MCF 10A (cell line): ENCODE measurements around the gene RGS16. TPM values are rescaled to one million over a fixed set of nuclear protein-coding genes. Genes with fewer than 3 reads are reported as not detected.

Experiments used
- BruUV-seq: library from RNA; stranded (reverse); fragments of 400-500 nt; replicated peaks from 2 replicates; lab custom pipeline; 2021; lab: Mats Ljungman, UMichigan
- CTCF ChIA-PET: fragments of 300-600 bp; sonication (Branson Sonifier 250); formaldehyde crosslinking; extraction: SDS; loops from one replicate; lab custom pipeline; 2021; ENCODE audit warnings: antibody characterized with exemption, inconsistent platforms; lab: Yijun Ruan, JAX
- POLR2A ChIA-PET: fragments of 300-600, 350-650 bp; sonication (Branson Sonifier 250); formaldehyde crosslinking; extraction: SDS; loops from one replicate; lab custom pipeline; 2020; ENCODE audit warnings: antibody characterized with exemption, inconsistent platforms; lab: Yijun Ruan, JAX
- DNase-seq: peaks from one replicate; pipeline ENCODE4 v3.0.0-alpha.2; 2018; ENCODE audit not compliant: unreplicated experiment
- H3K27ac Mint-ChIP-seq: one replicate; pipeline ENCODE4 v1.8.0; 2022; ENCODE audit warnings: mild to moderate bottlenecking, low read depth, mixed read lengths; ENCODE audit not compliant: unreplicated experiment
- H3K27me3 Mint-ChIP-seq: one replicate; pipeline ENCODE4 v1.8.0; 2022; ENCODE audit warnings: mixed read lengths; ENCODE audit not compliant: insufficient read depth, unreplicated experiment
- H3K36me3 Mint-ChIP-seq: one replicate; pipeline ENCODE4 v1.8.0; 2022; ENCODE audit warnings: mild to moderate bottlenecking, moderate library complexity, mixed read lengths; ENCODE audit not compliant: insufficient read depth, unreplicated experiment
- H3K4me1 Mint-ChIP-seq: one replicate; pipeline ENCODE4 v1.8.0; 2022; ENCODE audit warnings: mixed read lengths; ENCODE audit not compliant: insufficient read depth, unreplicated experiment
- H3K4me3 Mint-ChIP-seq: one replicate; pipeline ENCODE4 v1.8.0; 2022; ENCODE audit warnings: mild to moderate bottlenecking, moderate library complexity, mixed read lengths; ENCODE audit not compliant: unreplicated experiment
- H3K9me3 Mint-ChIP-seq: one replicate; pipeline ENCODE4 v1.8.0; 2022; ENCODE audit warnings: mixed read lengths; ENCODE audit not compliant: unreplicated experiment
- intact Hi-C: fragments of 100-400 bp; cut with micrococcal nuclease; formaldehyde crosslinking; loops from 2 replicates; pipeline ENCODE4 v1.14.1; 2022
- total RNA-seq: library from RNA; stranded (reverse); gene quantifications from 2 replicates; pipeline ENCODE4 v1.2.3, GENCODE V29; 2022
- TF ChIP-seq, protein P1 (sequence below): fragments of 200-600 bp; IDR thresholded peaks from one replicate; pipeline ENCODE4 v1.8.0; 2022; ENCODE audit warnings: antibody characterized with exemption, mild to moderate bottlenecking; ENCODE audit not compliant: unreplicated experiment

The RGS16 gene
- total RNA-seq, 1 experiment from 2014 or later, result 13.7 TPM

DNA sequence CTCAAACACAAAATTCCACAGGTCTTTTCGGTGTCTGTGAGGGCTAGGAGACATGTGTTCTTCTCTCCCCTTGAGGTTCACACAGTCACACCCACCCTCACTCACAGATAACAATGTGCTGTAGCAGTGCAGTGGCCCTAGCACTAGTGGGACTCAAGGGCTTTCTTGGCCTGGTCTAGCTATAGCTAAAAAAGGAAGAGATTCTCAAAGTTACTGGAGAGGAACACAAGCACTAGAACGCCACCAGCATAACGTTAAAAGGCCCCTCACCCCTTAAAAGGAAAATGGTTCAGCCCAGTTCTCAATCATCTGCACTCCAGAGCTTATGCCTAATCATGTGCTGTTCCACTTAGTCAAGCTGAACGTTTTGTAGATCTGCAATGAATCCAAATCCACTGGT lies 40.7 kb upstream of the RGS16 start:
- intact Hi-C loops, result no loop called here
- no peak overlapping the region for H3K4me3 Mint-ChIP-seq
- TF ChIP-seq, protein P1, sequence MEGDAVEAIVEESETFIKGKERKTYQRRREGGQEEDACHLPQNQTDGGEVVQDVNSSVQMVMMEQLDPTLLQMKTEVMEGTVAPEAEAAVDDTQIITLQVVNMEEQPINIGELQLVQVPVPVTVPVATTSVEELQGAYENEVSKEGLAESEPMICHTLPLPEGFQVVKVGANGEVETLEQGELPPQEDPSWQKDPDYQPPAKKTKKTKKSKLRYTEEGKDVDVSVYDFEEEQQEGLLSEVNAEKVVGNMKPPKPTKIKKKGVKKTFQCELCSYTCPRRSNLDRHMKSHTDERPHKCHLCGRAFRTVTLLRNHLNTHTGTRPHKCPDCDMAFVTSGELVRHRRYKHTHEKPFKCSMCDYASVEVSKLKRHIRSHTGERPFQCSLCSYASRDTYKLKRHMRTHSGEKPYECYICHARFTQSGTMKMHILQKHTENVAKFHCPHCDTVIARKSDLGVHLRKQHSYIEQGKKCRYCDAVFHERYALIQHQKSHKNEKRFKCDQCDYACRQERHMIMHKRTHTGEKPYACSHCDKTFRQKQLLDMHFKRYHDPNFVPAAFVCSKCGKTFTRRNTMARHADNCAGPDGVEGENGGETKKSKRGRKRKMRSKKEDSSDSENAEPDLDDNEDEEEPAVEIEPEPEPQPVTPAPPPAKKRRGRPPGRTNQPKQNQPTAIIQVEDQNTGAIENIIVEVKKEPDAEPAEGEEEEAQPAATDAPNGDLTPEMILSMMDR, result no peak
- no peak for DNase-seq
- H3K4me1 Mint-ChIP-seq, result peaks cover 8% of the 10 kb centered on the region
- H3K36me3 Mint-ChIP-seq, result no peaks in the 10 kb centered on the region
- H3K27ac Mint-ChIP-seq, result peak overlapping the region; percentile 95
- POLR2A ChIA-PET, result interaction anchor here (0.6 to 2.1 kb wide), 4 partner anchors 18 to 513 kb away, joined by 3 to 7 read pairs (median 4); no protein-coding TSS in a partner anchor
- H3K27me3 Mint-ChIP-seq, result no peaks in the 10 kb centered on the region
- BruUV-seq, result no TSS peak
- H3K9me3 Mint-ChIP-seq, result no peaks in the 10 kb centered on the region
- CTCF ChIA-PET, result interaction anchor here (0.6 to 2.9 kb wide), 7 partner anchors 18 to 1115 kb away, joined by 3 to 10 read pairs (median 3); no protein-coding TSS in a partner anchor

DNA sequence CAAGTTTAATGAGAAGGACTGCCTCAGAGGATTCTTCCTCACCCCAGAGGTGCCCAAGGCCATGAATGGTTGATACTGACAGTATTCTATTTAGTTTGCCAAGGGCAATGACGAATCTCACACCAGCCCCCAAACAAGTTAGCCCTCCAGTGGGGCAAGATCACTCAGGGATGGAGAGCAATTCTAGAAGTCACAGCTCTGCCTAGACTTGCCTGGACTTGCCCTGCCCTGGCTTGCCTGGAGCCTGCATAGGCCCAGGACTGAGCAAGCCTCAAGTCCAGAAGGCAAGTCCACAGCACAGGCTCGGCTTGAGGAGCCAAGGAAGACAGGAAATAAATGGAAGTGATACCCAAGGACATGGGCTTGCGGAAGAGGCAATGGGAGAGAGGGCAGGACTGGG lies 39.5 kb upstream of the RGS16 start:
- POLR2A ChIA-PET, result interaction anchor here (0.7 to 2.1 kb wide), 11 partner anchors 10 to 148 kb away, joined by 3 to 10 read pairs (median 6); partner anchors contain the start of gene RGS16
- Mint-ChIP-seq H3K4me1 (peaks cover 8% of the 10 kb centered on the region), H3K27ac (peak overlapping the region; percentile 95), H3K27me3 (no peaks in the 10 kb centered on the region), H3K4me3 (no peak overlapping the region), H3K36me3 (no peaks in the 10 kb centered on the region), H3K9me3 (no peaks in the 10 kb centered on the region)
- peak; percentile 81 for DNase-seq
- intact Hi-C loops, result no loop called here
- CTCF ChIA-PET, result interaction anchor here (0.9 to 2.9 kb wide), 9 partner anchors 13 to 558 kb away, joined by 3 to 10 read pairs (median 4); no protein-coding TSS in a partner anchor
- TSS peak; percentile 31 for BruUV-seq
- TF ChIP-seq, protein P1, result no peak

DNA sequence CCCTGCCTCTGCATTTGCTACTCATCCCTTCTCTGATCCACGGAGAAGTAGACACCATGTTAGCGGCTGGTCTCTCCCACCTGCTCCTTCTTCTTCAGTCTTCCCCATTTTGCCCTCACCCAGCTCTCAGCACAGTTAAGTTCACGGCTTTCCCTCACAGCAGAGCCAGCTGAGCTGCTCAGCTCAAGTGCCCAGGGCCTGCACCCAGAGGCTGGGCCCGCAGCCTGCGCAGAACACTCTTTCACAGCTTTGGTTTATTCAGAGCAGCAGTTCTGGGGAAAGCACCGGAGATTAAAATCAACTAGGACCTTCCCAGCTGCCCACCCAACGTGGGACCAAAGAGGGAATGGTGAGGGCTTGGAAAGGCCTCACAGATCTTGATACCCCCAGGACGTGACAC lies 38.3 kb upstream of the RGS16 start:
- no TSS peak for BruUV-seq
- no peaks in the 10 kb centered on the region for H3K9me3 Mint-ChIP-seq
- H3K36me3 Mint-ChIP-seq, result no peaks in the 10 kb centered on the region
- DNase-seq, result no peak
- no peaks in the 10 kb centered on the region for H3K27me3 Mint-ChIP-seq
- TF ChIP-seq, protein P1, result no peak
- POLR2A ChIA-PET, result no interaction called here
- peaks cover 8% of the 10 kb centered on the region for H3K4me1 Mint-ChIP-seq
- CTCF ChIA-PET, result interaction anchor here (1.2 kb wide), 2 partner anchors 9 to 39 kb away, joined by 3 to 4 read pairs; no protein-coding TSS in a partner anchor
- no peak overlapping the region for H3K4me3 Mint-ChIP-seq
- intact Hi-C loops, result no loop called here
- peak overlapping the region; percentile 29 for H3K27ac Mint-ChIP-seq

DNA sequence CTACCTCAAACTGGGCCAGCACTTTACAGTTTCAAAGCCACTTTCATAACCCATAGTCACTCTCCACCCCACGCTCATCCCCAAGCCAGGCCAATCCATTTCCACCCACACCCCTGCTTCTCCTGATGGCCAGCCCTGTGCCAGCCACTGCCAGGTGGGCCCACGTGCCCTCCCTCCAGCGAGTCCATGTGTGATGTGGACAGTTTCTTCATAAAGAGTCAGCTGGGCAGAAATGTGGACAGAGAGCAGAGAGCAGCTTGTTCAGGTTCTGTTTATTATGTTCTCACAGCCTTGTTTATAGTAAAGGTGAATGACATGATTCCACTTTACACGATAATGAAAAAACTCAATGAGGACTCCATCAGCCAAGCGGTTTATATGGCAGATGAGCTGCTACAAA lies 37.4 kb upstream of the RGS16 start:
- BruUV-seq, result no TSS peak
- TF ChIP-seq, protein P1, result no peak
- no peak for DNase-seq
- Mint-ChIP-seq H3K36me3 (no peaks in the 10 kb centered on the region), H3K27me3 (no peaks in the 10 kb centered on the region), H3K4me3 (no peak overlapping the region), H3K27ac (no peak overlapping the region), H3K4me1 (peaks cover 8% of the 10 kb centered on the region), H3K9me3 (no peaks in the 10 kb centered on the region)
- ChIA-PET POLR2A (no interaction called here), CTCF (interaction anchor here (0.8 to 1.2 kb wide), 2 partner anchors 10 to 143 kb away, joined by 4 to 5 read pairs; no protein-coding TSS in a partner anchor)
- intact Hi-C loops, result no loop called here
